Neutrophil (primary cell): ENCODE data around the gene LOXL4.

Source experiments
- H3K27ac ChIP-seq: fragments of 200-600 bp; sonication (generic); 2 replicates; pipeline ENCODE4 v1.5.1; 2016; ENCODE audit warnings: mild to moderate bottlenecking, moderate library complexity
- H3K27me3 ChIP-seq: fragments of 200-600 bp; sonication (generic); 2 replicates; pipeline ENCODE4 v1.6.0; 2016; ENCODE audit warnings: mild to moderate bottlenecking
- H3K36me3 ChIP-seq: fragments of 200-600 bp; sonication (generic); 2 replicates; pipeline ENCODE4 v1.5.1; 2017
- H3K4me1 ChIP-seq, 2 experiments: fragments of 200-600 bp in 1 of 2; sonication (generic) in 1 of 2; 1 replicate in 1 of 2; 2 replicates in 1 of 2; pipeline versions ENCODE4 v1.5.1 to v1.6.1; 2013 to 2016; ENCODE audit warnings: low read depth in 1 of 2, low read length in 1 of 2, mild to moderate bottlenecking in 1 of 2, moderate library complexity in 1 of 2; ENCODE audit not compliant: control insufficient read depth in 1 of 2, insufficient read depth in 1 of 2
- H3K4me3 ChIP-seq, 2 experiments: fragments of 200-600 bp in 1 of 2; sonication (generic) in 1 of 2; 1 replicate in 1 of 2; 2 replicates in 1 of 2; pipeline ENCODE4 v1.5.1; 2013 to 2016; ENCODE audit warnings: low read depth in 1 of 2, low read length in 1 of 2, mild to moderate bottlenecking in 1 of 2, moderate library complexity in 1 of 2
- H3K9me3 ChIP-seq: fragments of 200-600 bp; sonication (generic); 2 replicates; pipeline ENCODE4 v1.5.1; 2016
- TF ChIP-seq, protein P1 (sequence below): fragments of 200-600 bp; sonication (generic); IDR thresholded peaks from 2 replicates; pipeline ENCODE4 v1.5.1; 2016; ENCODE audit warnings: antibody characterized with exemption

LOXL4 gene

DNA sequence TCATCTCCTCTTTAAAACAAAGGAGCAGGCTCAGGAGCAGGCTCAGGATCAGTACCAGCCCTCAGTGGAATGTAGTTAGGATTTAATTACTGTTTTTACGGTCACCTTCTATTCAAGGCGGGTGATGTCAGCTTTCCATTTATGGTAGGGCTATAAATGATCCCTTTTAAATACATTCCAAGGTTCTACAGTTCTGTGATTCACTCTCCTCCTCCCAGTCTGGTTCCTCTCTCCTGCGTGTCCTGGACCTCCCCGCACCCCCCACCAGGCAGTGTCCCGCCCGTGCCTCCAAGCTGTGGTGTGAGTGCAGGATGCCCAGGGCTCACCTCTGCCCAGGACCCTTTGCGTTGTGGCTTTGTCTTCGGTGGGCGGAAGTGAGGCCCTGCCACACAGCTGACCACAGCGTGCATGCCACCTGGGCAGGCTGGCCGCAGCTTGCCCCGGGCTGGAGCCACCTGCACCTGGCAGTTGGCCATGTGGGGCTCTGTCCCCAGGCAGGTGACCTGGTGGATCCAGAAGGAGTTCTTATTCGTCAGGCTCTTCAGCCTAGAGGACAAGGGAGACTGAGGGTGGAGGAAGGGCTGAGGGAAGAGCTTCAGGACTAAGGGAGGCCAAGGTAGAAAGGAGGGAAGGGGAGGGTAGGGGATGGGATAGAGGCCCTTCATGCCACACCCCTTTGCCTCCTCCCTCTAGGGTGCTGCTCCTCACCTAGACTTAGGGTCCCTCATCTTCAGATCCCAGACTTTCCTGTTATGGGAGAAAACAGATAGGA lies 9.1 kb downstream of the LOXL4 start:
- TF ChIP-seq, protein P1, sequence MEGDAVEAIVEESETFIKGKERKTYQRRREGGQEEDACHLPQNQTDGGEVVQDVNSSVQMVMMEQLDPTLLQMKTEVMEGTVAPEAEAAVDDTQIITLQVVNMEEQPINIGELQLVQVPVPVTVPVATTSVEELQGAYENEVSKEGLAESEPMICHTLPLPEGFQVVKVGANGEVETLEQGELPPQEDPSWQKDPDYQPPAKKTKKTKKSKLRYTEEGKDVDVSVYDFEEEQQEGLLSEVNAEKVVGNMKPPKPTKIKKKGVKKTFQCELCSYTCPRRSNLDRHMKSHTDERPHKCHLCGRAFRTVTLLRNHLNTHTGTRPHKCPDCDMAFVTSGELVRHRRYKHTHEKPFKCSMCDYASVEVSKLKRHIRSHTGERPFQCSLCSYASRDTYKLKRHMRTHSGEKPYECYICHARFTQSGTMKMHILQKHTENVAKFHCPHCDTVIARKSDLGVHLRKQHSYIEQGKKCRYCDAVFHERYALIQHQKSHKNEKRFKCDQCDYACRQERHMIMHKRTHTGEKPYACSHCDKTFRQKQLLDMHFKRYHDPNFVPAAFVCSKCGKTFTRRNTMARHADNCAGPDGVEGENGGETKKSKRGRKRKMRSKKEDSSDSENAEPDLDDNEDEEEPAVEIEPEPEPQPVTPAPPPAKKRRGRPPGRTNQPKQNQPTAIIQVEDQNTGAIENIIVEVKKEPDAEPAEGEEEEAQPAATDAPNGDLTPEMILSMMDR: no peak
- H3K27ac ChIP-seq: no peak overlapping the region
- no peaks in the 10 kb centered on the region for H3K9me3 ChIP-seq
- H3K27me3 ChIP-seq: no peaks in the 10 kb centered on the region
- peaks cover 5% of the 10 kb centered on the region for H3K36me3 ChIP-seq
- no peak overlapping the region for H3K4me3 ChIP-seq
- peaks cover 19 to 23% of the 10 kb centered on the region in 2 experiments for H3K4me1 ChIP-seq

DNA sequence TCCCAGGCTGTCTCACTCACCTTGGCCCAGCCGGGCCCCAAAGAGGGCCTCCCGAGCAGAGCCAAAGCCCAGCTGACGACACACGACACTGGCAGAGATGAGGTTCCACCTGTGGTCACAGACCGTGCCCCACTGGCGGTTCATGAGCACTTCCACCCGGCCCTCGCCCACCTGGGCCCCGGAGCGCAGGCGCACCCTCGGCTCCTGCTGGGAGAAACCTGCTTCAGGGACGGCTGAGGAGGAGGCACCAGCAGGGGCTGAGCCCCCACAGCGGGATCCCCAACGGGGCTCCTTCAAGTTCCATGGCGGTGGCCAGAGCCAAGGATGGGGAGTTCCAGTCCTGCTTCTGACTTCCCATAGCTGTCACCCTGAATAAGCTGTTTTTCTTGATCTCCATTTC lies 10.0 kb downstream of the LOXL4 start:
- no peaks in the 10 kb centered on the region for H3K9me3 ChIP-seq
- peaks cover 16 to 18% of the 10 kb centered on the region in 2 experiments for H3K4me1 ChIP-seq
- H3K27ac ChIP-seq: no peak overlapping the region
- TF ChIP-seq, protein P1: no peak
- H3K36me3 ChIP-seq: peaks cover 5% of the 10 kb centered on the region
- no peak overlapping the region for H3K4me3 ChIP-seq
- H3K27me3 ChIP-seq: no peaks in the 10 kb centered on the region

DNA sequence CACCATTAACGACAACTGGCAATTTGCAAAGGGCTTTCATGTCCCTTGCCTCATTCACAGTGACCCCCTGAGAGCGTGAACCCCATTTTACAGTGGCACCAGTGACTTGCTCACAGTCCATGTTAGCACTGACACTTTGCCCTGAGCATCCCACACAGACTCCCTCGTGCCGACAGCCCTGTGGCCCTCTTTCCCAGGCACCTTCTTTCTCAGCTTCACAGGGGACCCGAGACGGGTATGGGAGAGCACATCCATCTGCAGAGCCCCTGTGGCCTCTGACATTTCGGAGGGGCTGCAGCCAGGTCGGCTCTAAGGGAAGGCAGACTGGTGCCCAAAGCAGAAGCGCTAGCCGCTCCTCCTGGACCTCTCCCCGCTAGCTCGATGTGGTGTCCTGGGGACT lies 10.8 kb downstream of the LOXL4 start:
- Histone ChIP-seq H3K27me3 (no peaks in the 10 kb centered on the region), H3K4me3 (no peak overlapping the region), H3K27ac (no peak overlapping the region), H3K36me3 (peaks cover 11% of the 10 kb centered on the region), H3K4me1 (peaks cover 16 to 18% of the 10 kb centered on the region in 2 experiments), H3K9me3 (no peaks in the 10 kb centered on the region)
- TF ChIP-seq, protein P1: no peak

DNA sequence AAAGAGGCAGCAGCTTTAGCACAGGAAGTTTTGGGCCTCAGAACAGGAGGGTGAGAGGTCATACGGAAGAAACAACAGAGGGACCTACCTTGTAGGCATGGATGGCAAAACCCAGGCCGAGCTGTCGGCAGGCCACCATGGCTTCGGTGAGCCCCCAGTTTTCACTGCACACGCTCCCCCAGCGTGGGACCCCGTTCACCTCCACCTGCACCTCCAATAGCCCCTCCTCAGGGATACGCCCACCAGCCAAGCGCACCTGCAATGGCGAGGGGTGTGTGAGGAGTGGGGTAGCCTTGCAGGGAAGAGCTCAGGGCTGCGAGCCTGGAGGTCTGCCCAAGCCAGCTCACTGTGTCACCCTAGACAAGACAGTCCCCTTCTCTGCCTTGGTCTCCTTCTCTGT lies 11.3 kb downstream of the LOXL4 start:
- Histone ChIP-seq H3K36me3 (peaks cover 16% of the 10 kb centered on the region), H3K4me3 (no peak overlapping the region), H3K4me1 (peaks cover 16 to 18% of the 10 kb centered on the region in 2 experiments), H3K27me3 (no peaks in the 10 kb centered on the region), H3K27ac (no peak overlapping the region), H3K9me3 (no peaks in the 10 kb centered on the region)
- TF ChIP-seq, protein P1: no peak

DNA sequence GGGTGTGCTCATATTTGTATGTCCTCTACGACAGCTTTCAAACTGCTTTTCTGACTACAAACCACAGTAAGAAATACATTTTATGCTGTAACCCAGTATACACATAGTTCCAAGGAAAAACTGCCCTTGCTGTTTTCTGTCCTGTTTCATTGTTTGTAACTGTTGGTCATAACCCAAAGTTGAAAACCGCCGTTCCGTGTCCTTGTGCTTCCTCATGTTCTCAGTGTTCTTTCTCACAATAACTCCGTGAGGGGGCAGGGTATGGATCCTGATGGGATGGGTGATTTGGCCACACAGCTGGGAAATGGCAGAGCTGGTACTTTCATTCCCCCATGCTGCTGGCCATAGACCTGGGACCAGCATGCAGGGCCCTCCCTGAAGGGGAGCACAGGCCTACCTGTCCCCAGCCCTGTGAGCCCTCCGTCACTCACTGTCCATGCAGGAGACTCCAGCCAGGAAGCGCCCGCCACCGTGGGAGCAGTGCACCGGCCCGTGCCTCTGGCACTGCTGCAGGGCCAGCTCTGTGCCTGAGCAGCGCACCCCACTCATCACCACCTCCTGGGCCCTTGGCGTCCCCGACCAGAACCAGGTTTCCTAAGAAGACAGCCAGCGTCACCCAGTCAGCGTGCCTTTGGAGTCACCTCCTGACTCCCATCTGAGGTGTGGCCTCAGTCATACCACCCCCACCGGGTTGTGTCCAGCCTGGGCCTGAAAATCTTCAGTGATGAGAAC lies 12.7 kb downstream of the LOXL4 start:
- H3K27ac ChIP-seq: no peak overlapping the region

More for the DNA sequence above, 12.7 kb downstream of the LOXL4 start:
- H3K36me3 ChIP-seq: peaks cover 30% of the 10 kb centered on the region
- H3K9me3 ChIP-seq: no peaks in the 10 kb centered on the region
- TF ChIP-seq, protein P1: no peak
- H3K4me3 ChIP-seq: no peak overlapping the region
- H3K27me3 ChIP-seq: no peaks in the 10 kb centered on the region
- peaks cover 12 to 13% of the 10 kb centered on the region in 2 experiments for H3K4me1 ChIP-seq
